Measurements from ENCODE around the gene USH2A. TPM values are rescaled to one million over a fixed set of nuclear protein-coding genes. Genes with fewer than 3 reads are reported as not detected.
A peak's percentile ranks its signal among the peaks of the same experiment; 100 is the strongest.

Gene USH2A
- total RNA-seq, 1 donor from 2014 or later: 2.2 TPM

GRCh38 chr1:216290074-216290473 is 133.2 kb downstream of the USH2A start:
- DNase-seq (ENCODE audit: low spot score): no peak

GRCh38 chr1:216285052-216285451 is 138.2 kb downstream of the USH2A start:
- DNase-seq (ENCODE audit: low spot score): no peak

- DNase-seq (ENCODE audit: low spot score): no peak
Observed at GRCh38 chr1:216281757-216282156, 141.5 kb downstream of the USH2A start.

GRCh38 chr1:216270086-216270773 is 153.0 kb downstream of the USH2A start:
- DNase-seq (ENCODE audit: low spot score): no peak

- DNase-seq (ENCODE audit: low spot score): no peak
Observed at GRCh38 chr1:216261631-216262030, 161.6 kb downstream of the USH2A start.

GRCh38 chr1:216258856-216259255 is 164.4 kb downstream of the USH2A start:
- DNase-seq (ENCODE audit: low spot score): peak; percentile 21

GRCh38 chr1:216258386-216258785 is 164.9 kb downstream of the USH2A start:
- DNase-seq (ENCODE audit: low spot score): peak; percentile 60

GRCh38 chr1:216250861-216251260 is 172.4 kb downstream of the USH2A start:
- DNase-seq (ENCODE audit: low spot score): no peak

- no peak for DNase-seq (ENCODE audit: low spot score)
Observed at GRCh38 chr1:216248628-216249027, 174.6 kb downstream of the USH2A start.

GRCh38 chr1:216247937-216248336 is 175.3 kb downstream of the USH2A start:
- no peak for DNase-seq (ENCODE audit: low spot score)

GRCh38 chr1:216246577-216247203 is 176.6 kb downstream of the USH2A start:
- no peak for DNase-seq (ENCODE audit: low spot score)

- DNase-seq (ENCODE audit: low spot score): peak; percentile 26
Observed at GRCh38 chr1:216238844-216239243, 184.4 kb downstream of the USH2A start.

GRCh38 chr1:216237927-216238542 is 185.2 kb downstream of the USH2A start:
- no peak for DNase-seq (ENCODE audit: low spot score)

GRCh38 chr1:216224233-216224632 is 199.0 kb downstream of the USH2A start:
- DNase-seq (ENCODE audit: low spot score): no peak

GRCh38 chr1:216223486-216223885 is 199.8 kb downstream of the USH2A start:
- no peak for DNase-seq (ENCODE audit: low spot score)

GRCh38 chr1:216222288-216222687 is 201.0 kb downstream of the USH2A start:
- DNase-seq (ENCODE audit: low spot score): peak; percentile 30

- DNase-seq (ENCODE audit: low spot score): peak; percentile 95
Observed at GRCh38 chr1:216221260-216221700, 202.0 kb downstream of the USH2A start.

GRCh38 chr1:216216305-216216704 is 206.9 kb downstream of the USH2A start:
- DNase-seq (ENCODE audit: low spot score): no peak

GRCh38 chr1:216215169-216215568 is 208.1 kb downstream of the USH2A start:
- DNase-seq (ENCODE audit: low spot score): no peak

- no peak for DNase-seq (ENCODE audit: low spot score)
Observed at GRCh38 chr1:216212826-216213225, 210.4 kb downstream of the USH2A start.

GRCh38 chr1:216210081-216210480 is 213.2 kb downstream of the USH2A start:
- no peak for DNase-seq (ENCODE audit: low spot score)

GRCh38 chr1:216209125-216209524 is 214.1 kb downstream of the USH2A start:
- no peak for DNase-seq (ENCODE audit: low spot score)

- no peak for DNase-seq (ENCODE audit: low spot score)
Observed at GRCh38 chr1:216207154-216207553, 216.1 kb downstream of the USH2A start.

Measured in umbilical cord (tissue), 2 donors.